CD14-positive monocyte (primary cell): ENCODE measurements around the gene TNPO1. TPM values are rescaled to one million over a fixed set of nuclear protein-coding genes. Genes with fewer than 3 reads are reported as not detected.
A peak's percentile ranks its signal among the peaks of the same experiment; 100 is the strongest.

Experiments
- DNase-seq, 3 donors: peaks; one replicate each; pipeline ENCODE4 v3.0.0-alpha.2; 2011 to 2022
- H2AFZ ChIP-seq: 2 replicates; pipeline ENCODE4 v1.6.0; 2012; ENCODE audit warnings: mild to moderate bottlenecking, low read depth, low read length, inconsistent platforms; ENCODE audit not compliant: insufficient read depth, poor library complexity, severe bottlenecking
- H3K27ac ChIP-seq, 2 donors: 1 replicate in 1 of 2; 2 replicates in 1 of 2; pipeline ENCODE4 v1.5.1; 2012 to 2013; ENCODE audit warnings: low read length in 2 of 2, control low read depth in 1 of 2, inconsistent platforms in 1 of 2, low read depth in 1 of 2, mild to moderate bottlenecking in 1 of 2
- H3K27me3 ChIP-seq, 2 donors: one replicate each; pipeline versions ENCODE4 v1.6.0 to v1.6.1; 2011 to 2013; ENCODE audit warnings: low read length in 2 of 2; ENCODE audit not compliant: control insufficient read depth in 2 of 2, insufficient read depth in 2 of 2
- H3K36me3 ChIP-seq, 2 donors: replicated peaks in 1 of 2; 1 replicate in 1 of 2; 2 replicates in 1 of 2; pipeline versions ENCODE4 v1.5.1 to v1.6.1; 2012 to 2013; ENCODE audit warnings: low read length in 2 of 2, control low read depth in 1 of 2, inconsistent platforms in 1 of 2, mild to moderate bottlenecking in 1 of 2; ENCODE audit not compliant: insufficient read depth in 2 of 2, control insufficient read depth in 1 of 2
- H3K4me1 ChIP-seq, 2 donors: 1 replicate in 1 of 2; 2 replicates in 1 of 2; pipeline versions ENCODE4 v1.5.1 to v1.6.1; 2012 to 2013; ENCODE audit warnings: low read length in 2 of 2, control low read depth in 1 of 2, inconsistent platforms in 1 of 2, mild to moderate bottlenecking in 1 of 2, moderate library complexity in 1 of 2; ENCODE audit not compliant: insufficient read depth in 2 of 2, control insufficient read depth in 1 of 2
- H3K4me2 ChIP-seq: replicated peaks from 2 replicates; pipeline ENCODE3; 2012; ENCODE audit warnings: low read length, moderate library complexity, mild to moderate bottlenecking; ENCODE audit not compliant: poor library complexity, severe bottlenecking; ENCODE audit errors: extremely low read depth
- H3K4me3 ChIP-seq, 3 experiments: fragments of 200-600 bp in 1 of 3; sonication (generic) in 1 of 3; replicated peaks in 1 of 3; 1 replicate in 2 of 3; 2 replicates in 1 of 3; pipeline ENCODE4 v1.5.1; 2011 to 2013; ENCODE audit warnings: low read length in 3 of 3, mild to moderate bottlenecking in 3 of 3, control low read depth in 2 of 3, low read depth in 2 of 3, inconsistent platforms in 1 of 3, moderate library complexity in 1 of 3
- H3K79me2 ChIP-seq: 2 replicates; pipeline ENCODE4 v1.6.0; 2012; ENCODE audit warnings: mild to moderate bottlenecking, control low read depth, inconsistent platforms, low read length, moderate library complexity; ENCODE audit not compliant: insufficient read depth
- H3K9ac ChIP-seq: 2 replicates; pipeline ENCODE4 v1.6.0; 2017; ENCODE audit warnings: low read length, mild to moderate bottlenecking; ENCODE audit not compliant: insufficient read depth, poor library complexity, severe bottlenecking
- H3K9me3 ChIP-seq, 2 donors: replicated peaks in 1 of 2; 1 replicate in 1 of 2; 2 replicates in 1 of 2; pipeline versions ENCODE4 v1.5.1 to v1.6.1; 2012 to 2013; ENCODE audit warnings: low read length in 2 of 2, control low read depth in 1 of 2; ENCODE audit not compliant: control insufficient read depth in 1 of 2, insufficient read depth in 1 of 2
- H4K20me1 ChIP-seq: 2 replicates; pipeline ENCODE4 v1.6.0; 2012; ENCODE audit warnings: mild to moderate bottlenecking, low read length, control low read depth, moderate library complexity; ENCODE audit not compliant: insufficient read depth
- H3K27ac Mint-ChIP-seq, 7 donors: one replicate each; pipeline ENCODE4 v1.8.0; 2020; ENCODE audit warnings: mild to moderate bottlenecking in 7 of 7, mixed read lengths in 7 of 7, moderate library complexity in 6 of 7, inconsistent platforms in 2 of 7
- H3K27me3 Mint-ChIP-seq, 3 donors: one replicate each; pipeline ENCODE4 v1.8.0; 2021 to 2022; ENCODE audit warnings: low read depth in 3 of 3, mild to moderate bottlenecking in 3 of 3, mixed read lengths in 3 of 3, moderate library complexity in 3 of 3, inconsistent platforms in 1 of 3
- H3K36me3 Mint-ChIP-seq, 2 donors: one replicate each; pipeline ENCODE4 v1.8.0; 2020; ENCODE audit warnings: mixed read lengths in 2 of 2, inconsistent platforms in 1 of 2, mild to moderate bottlenecking in 1 of 2
- H3K4me1 Mint-ChIP-seq: one replicate; pipeline ENCODE4 v1.8.0; 2020; ENCODE audit warnings: mild to moderate bottlenecking, mixed read lengths
- H3K4me3 Mint-ChIP-seq, 2 donors: one replicate each; pipeline ENCODE4 v1.8.0; 2020; ENCODE audit warnings: mild to moderate bottlenecking in 2 of 2, mixed read lengths in 2 of 2, moderate library complexity in 1 of 2
- H3K9me3 Mint-ChIP-seq, 7 donors: one replicate each; pipeline ENCODE4 v1.8.0; 2020 to 2022; ENCODE audit warnings: mixed read lengths in 7 of 7, mild to moderate bottlenecking in 6 of 7, moderate library complexity in 6 of 7, inconsistent platforms in 2 of 7
- WGBS: methylation state at CpG from one replicate; pipeline ENCODE4 v1.1.5; 2013; ENCODE audit warnings: missing lambda C conversion rate; ENCODE audit not compliant: insufficient coverage; 5-methylcytosine and 5-hydroxymethylcytosine counted together
- intact Hi-C, 2 donors: fragments of 100-400 bp; cut with micrococcal nuclease; formaldehyde crosslinking; loops; one replicate each; pipeline versions ENCODE4 v1.15.0 to v1.15.1; 2023
- polyA plus RNA-seq, 3 donors: library from polyadenylated mRNA; depleted of rRNA in 1 of 3; unstranded in 2 of 3; stranded (reverse) in 1 of 3; fragments of 300-500 nt in 2 of 3; fragments of >200 nt in 1 of 3; fragmentation: Illumina TruSeq in 2 of 3; gene quantifications; 1 replicate in 2 of 3; 2 replicates in 1 of 3; pipeline ENCODE4 v1.2.3, GENCODE V29; 2012 to 2021
- TF ChIP-seq, protein P1 (sequence below): fragments of 200-600 bp; IDR thresholded peaks from one replicate; pipeline ENCODE4 v1.8.0; 2022; ENCODE audit warnings: antibody characterized with exemption, mild to moderate bottlenecking

Gene TNPO1
- polyA plus RNA-seq, 3 donors = 9.3 to 28.1 (median 26.3) TPM

- Histone ChIP-seq H4K20me1 (peaks cover 13% of the 10 kb centered on the region), H3K9me3 (no peaks in the 10 kb centered on the region), H3K36me3 (no peaks in the 10 kb centered on the region), H2AFZ (no peak overlapping the region), H3K9ac (no peak overlapping the region), H3K27ac (no peak overlapping the region), H3K27me3 (no peaks in the 10 kb centered on the region), H3K4me3 (no peak overlapping the region), H3K4me2 (no peak overlapping the region), H3K79me2 (peaks cover 34% of the 10 kb centered on the region), H3K4me1 (peaks cover 29 to 47% of the 10 kb centered on the region in 2 donors)
- Mint-ChIP-seq H3K9me3 (no peaks in the 10 kb centered on the region), H3K4me3 (no peak overlapping the region), H3K4me1 (peaks cover 37% of the 10 kb centered on the region), H3K27ac (peak overlapping the region in 1 of 7 donors; percentile 64), H3K27me3 (peaks cover 0 to 4% (median 0%) of the 10 kb centered on the region in 3 donors), H3K36me3 (no peaks in the 10 kb centered on the region)
- no peak for DNase-seq
- TF ChIP-seq, protein P1, sequence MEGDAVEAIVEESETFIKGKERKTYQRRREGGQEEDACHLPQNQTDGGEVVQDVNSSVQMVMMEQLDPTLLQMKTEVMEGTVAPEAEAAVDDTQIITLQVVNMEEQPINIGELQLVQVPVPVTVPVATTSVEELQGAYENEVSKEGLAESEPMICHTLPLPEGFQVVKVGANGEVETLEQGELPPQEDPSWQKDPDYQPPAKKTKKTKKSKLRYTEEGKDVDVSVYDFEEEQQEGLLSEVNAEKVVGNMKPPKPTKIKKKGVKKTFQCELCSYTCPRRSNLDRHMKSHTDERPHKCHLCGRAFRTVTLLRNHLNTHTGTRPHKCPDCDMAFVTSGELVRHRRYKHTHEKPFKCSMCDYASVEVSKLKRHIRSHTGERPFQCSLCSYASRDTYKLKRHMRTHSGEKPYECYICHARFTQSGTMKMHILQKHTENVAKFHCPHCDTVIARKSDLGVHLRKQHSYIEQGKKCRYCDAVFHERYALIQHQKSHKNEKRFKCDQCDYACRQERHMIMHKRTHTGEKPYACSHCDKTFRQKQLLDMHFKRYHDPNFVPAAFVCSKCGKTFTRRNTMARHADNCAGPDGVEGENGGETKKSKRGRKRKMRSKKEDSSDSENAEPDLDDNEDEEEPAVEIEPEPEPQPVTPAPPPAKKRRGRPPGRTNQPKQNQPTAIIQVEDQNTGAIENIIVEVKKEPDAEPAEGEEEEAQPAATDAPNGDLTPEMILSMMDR = no peak
- intact Hi-C loops = loop anchor here in 1 of 2 donors (10.0 kb wide), 1 partner anchor 249 kb away; no protein-coding TSS in a partner anchor
Observed at GRCh38 chr5:72844218-72844603, 27.8 kb downstream of the TNPO1 start.

- H3K27ac Mint-ChIP-seq = peak overlapping the region in 1 of 7 donors; percentile 52
Observed at GRCh38 chr5:72845889-72846288, 29.4 kb downstream of the TNPO1 start.

More at GRCh38 chr5:72845889-72846288, 29.4 kb downstream of the TNPO1 start:
- WGBS = no CpG with 5 or more reads among the region's 2 CpGs
- Histone ChIP-seq H3K4me2 (no peak overlapping the region), H3K79me2 (peaks cover 51% of the 10 kb centered on the region), H4K20me1 (peaks cover 30% of the 10 kb centered on the region), H2AFZ (no peak overlapping the region), H3K4me3 (no peak overlapping the region), H3K9me3 (no peaks in the 10 kb centered on the region), H3K4me1 (peaks cover 38 to 63% of the 10 kb centered on the region in 2 donors), H3K27me3 (no peaks in the 10 kb centered on the region), H3K9ac (no peak overlapping the region), H3K27ac (no peak overlapping the region), H3K36me3 (no peaks in the 10 kb centered on the region)
- DNase-seq = no peak
- intact Hi-C loops = loop anchor here in 1 of 2 donors (10.0 kb wide), 1 partner anchor 251 kb away; no protein-coding TSS in a partner anchor
- Mint-ChIP-seq H3K9me3 (no peaks in the 10 kb centered on the region), H3K4me3 (no peak overlapping the region), H3K27me3 (peaks cover 0 to 4% (median 0%) of the 10 kb centered on the region in 3 donors), H3K4me1 (peaks cover 48% of the 10 kb centered on the region), H3K36me3 (no peaks in the 10 kb centered on the region)
- TF ChIP-seq, protein P1 = no peak
